Astrocyte of the cerebellum (primary cell): ENCODE measurements around the gene SMKR1.

ENCODE experiments used
- DNase-seq: peaks from one replicate; pipeline ENCODE4 v3.0.0-alpha.2; 2011; ENCODE audit warnings: low read depth
- H3K4me3 ChIP-seq: 2 replicates; pipeline ENCODE4 v1.5.1; 2011; ENCODE audit warnings: mild to moderate bottlenecking, low read depth, low read length, moderate library complexity
- in situ Hi-C: cut with HindIII; loops from 2 replicates; pipeline ENCODE4 v1.10.0; 2017; ENCODE audit warnings: low sequenced_read_pairs
- TF ChIP-seq, protein P1 (sequence below): IDR thresholded peaks from 2 replicates; pipeline ENCODE4 v1.5.1; 2012; ENCODE audit warnings: low read length, low read depth, moderate library complexity, mild to moderate bottlenecking; ENCODE audit errors: missing control alignments

SMKR1 gene

DNA sequence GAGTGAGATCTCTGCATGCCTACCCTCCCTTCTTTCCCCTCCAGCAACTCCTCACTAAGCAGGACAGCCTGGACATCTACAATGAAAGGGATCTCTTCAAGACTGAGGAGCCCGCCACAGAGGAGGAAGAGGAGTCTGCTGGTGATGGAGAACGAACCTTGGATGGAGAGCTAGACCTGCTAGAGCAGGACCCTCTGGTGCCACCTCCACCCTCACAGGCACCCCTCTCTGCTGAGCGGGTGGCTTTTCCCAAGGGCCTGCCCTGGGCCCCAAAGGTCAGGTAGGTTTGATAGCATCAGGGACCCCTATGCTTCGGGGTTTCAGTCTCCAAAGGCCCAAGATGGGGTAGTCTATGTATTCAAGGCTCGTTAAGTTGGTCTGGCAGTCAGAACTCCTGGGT, 44.2 kb upstream of the SMKR1 start:
- H3K4me3 ChIP-seq, result no peak overlapping the region
- in situ Hi-C loops, result no loop called here
- TF ChIP-seq, protein P1, sequence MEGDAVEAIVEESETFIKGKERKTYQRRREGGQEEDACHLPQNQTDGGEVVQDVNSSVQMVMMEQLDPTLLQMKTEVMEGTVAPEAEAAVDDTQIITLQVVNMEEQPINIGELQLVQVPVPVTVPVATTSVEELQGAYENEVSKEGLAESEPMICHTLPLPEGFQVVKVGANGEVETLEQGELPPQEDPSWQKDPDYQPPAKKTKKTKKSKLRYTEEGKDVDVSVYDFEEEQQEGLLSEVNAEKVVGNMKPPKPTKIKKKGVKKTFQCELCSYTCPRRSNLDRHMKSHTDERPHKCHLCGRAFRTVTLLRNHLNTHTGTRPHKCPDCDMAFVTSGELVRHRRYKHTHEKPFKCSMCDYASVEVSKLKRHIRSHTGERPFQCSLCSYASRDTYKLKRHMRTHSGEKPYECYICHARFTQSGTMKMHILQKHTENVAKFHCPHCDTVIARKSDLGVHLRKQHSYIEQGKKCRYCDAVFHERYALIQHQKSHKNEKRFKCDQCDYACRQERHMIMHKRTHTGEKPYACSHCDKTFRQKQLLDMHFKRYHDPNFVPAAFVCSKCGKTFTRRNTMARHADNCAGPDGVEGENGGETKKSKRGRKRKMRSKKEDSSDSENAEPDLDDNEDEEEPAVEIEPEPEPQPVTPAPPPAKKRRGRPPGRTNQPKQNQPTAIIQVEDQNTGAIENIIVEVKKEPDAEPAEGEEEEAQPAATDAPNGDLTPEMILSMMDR, result no peak
- no peak for DNase-seq

DNA sequence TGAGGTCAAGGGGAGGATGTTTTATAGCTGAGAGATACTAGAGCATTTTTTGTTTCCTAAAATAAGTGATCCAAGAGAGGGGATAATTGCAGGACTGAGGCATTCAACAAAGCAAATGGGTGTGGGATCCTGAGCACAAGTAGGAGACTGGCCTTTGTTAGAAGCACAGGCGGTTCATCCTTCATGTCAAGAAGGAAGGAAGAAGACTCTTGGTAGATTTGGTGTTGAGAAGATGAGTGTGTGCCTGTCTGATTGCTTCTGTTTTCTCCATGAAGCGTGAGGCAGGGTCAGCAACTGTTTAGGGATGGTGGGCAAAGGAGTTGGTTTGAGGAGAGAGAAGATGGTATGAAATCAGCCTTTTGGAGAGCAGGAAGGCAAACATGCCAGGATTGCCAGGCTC, 40.5 kb upstream of the SMKR1 start:
- DNase-seq, result no peak
- in situ Hi-C loops, result no loop called here
- no peak overlapping the region for H3K4me3 ChIP-seq
- TF ChIP-seq, protein P1, result no peak

DNA sequence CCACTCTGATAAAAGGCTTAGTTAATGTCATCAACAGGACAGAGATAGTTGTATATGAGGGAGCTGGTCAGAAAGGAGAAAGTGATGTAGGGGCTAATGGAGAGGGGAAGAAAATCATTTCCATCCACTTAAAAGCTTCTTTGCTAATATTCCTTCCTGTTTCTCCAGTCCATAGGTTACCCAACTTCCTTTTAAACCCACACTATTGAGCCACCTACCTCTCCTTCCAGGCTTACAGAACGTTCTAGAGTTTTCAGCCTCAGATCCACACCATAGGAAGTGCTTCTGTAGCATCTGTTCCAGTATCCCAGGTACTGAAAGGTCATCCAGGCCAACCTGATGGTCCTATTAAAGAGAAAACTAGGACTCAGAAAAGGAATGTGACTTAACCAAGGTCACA, 39.9 kb upstream of the SMKR1 start:
- H3K4me3 ChIP-seq, result no peak overlapping the region
- TF ChIP-seq, protein P1, result no peak
- DNase-seq, result no peak
- in situ Hi-C loops, result no loop called here

DNA sequence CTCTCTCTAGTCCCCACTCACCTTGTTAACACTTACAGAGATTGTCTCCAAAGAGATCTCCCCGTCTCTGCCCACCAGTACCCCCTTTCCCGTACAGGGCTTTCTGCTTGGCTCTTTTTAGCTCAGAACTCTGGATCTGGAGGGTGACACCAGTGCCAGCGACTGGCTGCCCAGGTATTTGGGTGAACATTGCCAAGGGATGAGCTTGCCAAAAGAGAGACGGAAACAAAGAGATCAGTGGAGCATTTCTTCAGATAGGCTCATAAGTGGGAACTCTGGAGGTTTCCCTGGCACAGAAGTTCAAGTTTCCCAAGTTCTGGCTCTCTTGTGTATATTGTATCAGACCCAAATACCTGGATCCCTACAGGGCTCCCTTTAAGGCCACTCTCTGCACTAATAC, 38.1 kb upstream of the SMKR1 start:
- TF ChIP-seq, protein P1, result no peak
- DNase-seq, result no peak
- in situ Hi-C loops, result no loop called here
- H3K4me3 ChIP-seq, result no peak overlapping the region

DNA sequence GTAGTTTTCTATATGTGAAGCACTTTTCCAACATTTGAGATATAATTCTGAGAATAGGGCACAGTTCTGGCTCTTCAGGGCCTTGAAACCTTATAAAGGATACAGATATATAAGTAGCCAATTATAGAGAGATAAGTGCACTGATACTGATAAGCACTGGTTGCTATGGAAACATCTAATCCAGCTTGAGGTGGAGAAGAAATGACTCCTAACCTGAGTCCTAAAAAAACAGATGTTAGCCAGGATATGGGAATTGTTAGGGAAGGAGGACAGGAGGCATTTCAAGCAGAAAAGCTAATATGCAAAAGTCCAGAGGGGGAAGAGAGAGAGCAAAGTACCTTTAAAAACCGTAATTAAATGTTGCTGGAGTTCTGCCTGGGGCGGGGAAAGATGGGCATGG, 37.3 kb upstream of the SMKR1 start:
- in situ Hi-C loops, result no loop called here
- TF ChIP-seq, protein P1, result no peak
- no peak overlapping the region for H3K4me3 ChIP-seq
- no peak for DNase-seq

DNA sequence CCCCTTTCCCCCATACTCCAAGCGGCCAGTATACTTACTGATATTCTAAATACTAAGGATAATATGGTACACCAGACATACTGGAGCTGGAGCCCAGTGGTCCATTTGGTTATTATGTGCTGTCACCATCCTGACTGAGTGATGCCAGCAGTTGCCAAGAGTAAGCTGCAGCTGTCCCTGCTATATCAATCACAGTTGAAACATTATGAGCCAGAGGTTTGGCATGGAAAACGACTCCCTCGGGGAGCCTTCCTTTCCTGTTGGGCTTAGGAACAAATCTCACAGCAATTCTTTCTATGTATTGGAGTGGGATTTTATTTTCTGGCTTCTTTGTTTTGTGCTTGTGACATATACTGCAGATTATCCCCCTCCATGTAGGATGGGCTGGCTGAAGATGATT, 35.5 kb upstream of the SMKR1 start:
- H3K4me3 ChIP-seq, result no peak overlapping the region
- in situ Hi-C loops, result no loop called here
- DNase-seq, result no peak
- TF ChIP-seq, protein P1, result no peak

DNA sequence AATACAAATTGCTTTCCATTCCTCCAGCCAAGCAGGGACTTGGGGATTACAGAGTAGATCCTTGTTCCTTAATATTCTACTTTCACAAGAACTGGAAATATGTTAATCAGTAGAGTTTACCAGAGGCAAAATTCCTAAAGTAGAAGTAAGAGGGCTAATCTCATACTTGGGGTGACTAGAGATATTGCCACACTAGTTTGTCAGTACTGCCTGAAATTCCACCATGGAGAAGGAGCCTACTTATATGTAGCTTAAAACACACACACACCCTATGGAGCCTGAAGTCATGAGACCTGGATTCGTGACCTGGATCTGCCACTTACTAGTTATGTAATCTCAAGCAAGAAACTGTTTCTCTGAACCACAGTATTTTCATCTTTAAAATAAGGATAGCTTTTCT, 34.2 kb upstream of the SMKR1 start:
- TF ChIP-seq, protein P1, result no peak
- in situ Hi-C loops, result no loop called here
- no peak for DNase-seq
- no peak overlapping the region for H3K4me3 ChIP-seq
